Daoy (cell line): ENCODE results near the gene CRYZ. TPM values are rescaled to one million over a fixed set of nuclear protein-coding genes. Genes with fewer than 3 reads are reported as not detected.
A peak's percentile ranks its signal among the peaks of the same experiment; 100 is the strongest.
"Not testable (repeated sequence)": the region's sequence is repeated elsewhere in the genome, so short reads cannot be mapped to it uniquely, and the experiment has no call there.

Source experiments
- DNase-seq: peaks from one replicate; pipeline ENCODE4 v3.0.0-alpha.2; 2015; ENCODE audit warnings: low read depth
- total RNA-seq: library from RNA; depleted of rRNA; stranded (reverse); fragments of >200 nt; shearing (Covaris generic); gene quantifications from 2 replicates; pipeline ENCODE4 v1.2.3, GENCODE V29; 2014; rRNA removed

CRYZ gene
- total RNA-seq, 1 experiment from 2014 or later = 44.3 TPM

GRCh38 chr1:74681449-74681848 is 51.4 kb downstream of the CRYZ start:
- no peak for DNase-seq

- no peak for DNase-seq
These were observed 51.8 kb downstream of the CRYZ start for GRCh38 chr1:74681001-74681400.

GRCh38 chr1:74679811-74680210 is 53.0 kb downstream of the CRYZ start:
- no peak for DNase-seq

DNA sequence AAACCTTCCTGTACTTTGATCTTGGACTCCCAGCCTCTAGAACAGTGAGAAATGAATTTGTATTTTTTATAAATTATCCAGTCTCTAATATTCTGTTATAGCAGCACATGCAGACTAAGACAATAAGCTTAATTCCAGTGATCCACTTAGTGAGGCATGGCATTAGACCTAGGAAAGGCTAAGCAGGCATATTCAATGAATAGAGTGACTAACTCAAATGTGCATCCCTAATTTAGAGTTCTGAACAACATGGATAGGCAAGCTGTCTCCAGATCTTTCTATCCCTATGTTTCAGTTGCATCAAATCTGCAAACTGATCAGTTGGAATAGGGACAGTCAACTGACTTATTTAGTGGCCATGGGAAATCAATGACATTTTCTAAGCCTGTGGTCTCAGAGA is 54.9 kb downstream of the CRYZ start:
- DNase-seq = no peak

DNA sequence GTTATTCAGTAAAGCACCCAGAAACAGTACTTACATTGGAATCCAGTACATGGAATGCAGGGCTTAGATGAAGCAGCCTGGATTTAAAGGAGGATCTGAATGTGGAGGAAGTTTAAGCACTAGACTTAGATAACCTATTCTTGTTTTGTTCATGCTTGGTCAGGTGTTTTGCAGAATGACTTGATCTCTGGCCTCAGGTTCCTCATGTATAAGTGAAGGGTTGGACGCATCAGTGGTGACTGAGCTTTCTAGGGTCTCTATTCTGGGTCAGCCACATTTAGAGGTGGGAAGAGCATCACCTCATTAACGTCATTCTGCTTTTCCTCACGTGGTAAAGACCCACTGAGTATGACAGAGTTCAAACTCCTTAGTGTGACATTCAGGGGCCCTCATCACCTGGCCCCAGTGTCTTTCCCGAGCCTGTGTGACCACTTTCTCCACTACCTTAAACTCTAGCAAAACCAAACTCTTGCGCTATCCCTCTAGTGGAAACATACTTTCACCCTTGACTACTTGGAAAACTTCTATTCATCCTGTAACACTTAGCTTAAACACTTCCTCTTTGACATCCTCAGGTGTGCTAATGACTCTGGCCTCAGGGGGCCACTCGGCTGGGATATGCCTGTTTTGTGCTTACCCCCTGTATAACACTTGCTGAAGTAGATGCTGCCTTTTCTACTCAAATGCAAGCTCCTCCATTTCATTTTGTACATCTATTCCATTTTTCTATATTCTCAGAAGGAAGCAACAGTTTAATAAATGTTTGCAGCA is 58.4 kb downstream of the CRYZ start:
- DNase-seq = no peak

GRCh38 chr1:74673351-74674111 is 59.3 kb downstream of the CRYZ start, which contains the start of gene ERICH3:
TSS of gene ERICH3 (minus strand) at chr1:74673792. CDS start at chr1:74673519, 273 bp downstream.
- DNase-seq = peak; percentile 16

DNA sequence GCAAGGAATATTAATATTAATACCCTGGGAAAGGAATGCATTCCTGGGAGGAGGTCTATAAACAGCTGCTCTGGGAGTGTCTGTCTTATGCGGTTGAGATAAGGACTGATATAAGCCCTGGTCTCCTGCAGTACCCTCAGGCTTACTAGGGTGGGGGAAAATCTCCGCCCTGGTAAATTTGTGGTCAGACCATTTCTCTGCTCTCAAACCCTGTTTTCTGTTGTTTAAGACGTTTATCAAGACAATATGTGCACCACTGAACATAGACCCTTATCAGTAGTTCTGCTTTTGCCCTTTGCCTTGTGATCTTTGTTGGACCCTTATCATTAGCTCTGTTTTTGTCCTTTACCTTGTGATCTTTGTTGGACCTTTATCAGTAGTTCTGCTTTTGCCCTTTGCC is 62.0 kb downstream of the CRYZ start:
- DNase-seq = not testable (repeated sequence)

Other genes with a start within 250 kb of the CRYZ start
- gene LRRC53, start 220.4 kb downstream of the CRYZ start, total RNA-seq = not detected in 2 replicates
- 0.06 TPM in 1 of 2 replicates, not detected in the other for gene ERICH3, start 59.3 kb downstream of the CRYZ start, total RNA-seq
- 22.1 and 33.0 TPM in 2 replicates for gene TYW3, start 102 bp upstream of the CRYZ start, total RNA-seq